Panc1 (cell line): ENCODE measurements around the gene PRKCA. TPM values are rescaled to one million over a fixed set of nuclear protein-coding genes. Genes with fewer than 3 reads are reported as not detected.

Source experiments
- ATAC-seq: fragments of 200-7000 bp; cut with Tn5 transposase; 2 replicates; pipeline ENCODE4 v1.9.1; 2020; ENCODE audit warnings: mild to moderate bottlenecking, moderate library complexity
- BruUV-seq: library from RNA; stranded (reverse); fragments of 400-500 nt; replicated peaks from 2 replicates; lab custom pipeline; 2021; lab: Mats Ljungman, UMichigan
- CTCF ChIA-PET: fragments of 300-600 bp; sonication (Branson Sonifier 250); formaldehyde crosslinking; loops from one replicate; lab custom pipeline; 2022; ENCODE audit warnings: antibody characterized with exemption; lab: Charles Lee
- POLR2A ChIA-PET: fragments of 300-600 bp; sonication (Branson Sonifier 250); formaldehyde crosslinking; loops from one replicate; lab custom pipeline; 2022; ENCODE audit warnings: antibody characterized with exemption; lab: Charles Lee
- DNase-seq: peaks from one replicate; pipeline ENCODE4 v3.0.0-alpha.2; 2010; ENCODE audit warnings: low read depth, low spot score
- H3K27ac ChIP-seq: 2 replicates; pipeline ENCODE4 v1.5.1; 2011; ENCODE audit warnings: mild to moderate bottlenecking, low read length, inconsistent platforms
- H3K27me3 ChIP-seq: fragments of 200-500 bp; sonication (Bioruptor generic); 2 replicates; pipeline ENCODE4 v1.6.0; 2014; ENCODE audit warnings: low read length, inconsistent platforms; ENCODE audit not compliant: control insufficient read depth, insufficient read depth
- H3K36me3 ChIP-seq: fragments of 200-500 bp; sonication (Bioruptor generic); 2 replicates; pipeline ENCODE4 v1.5.1; 2014; ENCODE audit warnings: inconsistent platforms, mild to moderate bottlenecking, low read length, moderate library complexity; ENCODE audit not compliant: control insufficient read depth, insufficient read depth
- H3K4me1 ChIP-seq: 2 replicates; pipeline ENCODE4 v1.5.1; 2011; ENCODE audit warnings: inconsistent platforms, mild to moderate bottlenecking, low read length, moderate library complexity; ENCODE audit not compliant: control insufficient read depth, insufficient read depth
- H3K4me3 ChIP-seq, 2 experiments: 2 replicates each; pipeline ENCODE4 v1.5.1; 2011 to 2012; ENCODE audit warnings: low read depth in 2 of 2, low read length in 2 of 2, mild to moderate bottlenecking in 2 of 2, inconsistent platforms in 1 of 2, moderate library complexity in 1 of 2
- H3K9me3 ChIP-seq: fragments of 200-500 bp; sonication (Bioruptor generic); 2 replicates; pipeline ENCODE4 v1.5.1; 2014; ENCODE audit warnings: low read depth, mild to moderate bottlenecking, inconsistent platforms, low read length, moderate library complexity; ENCODE audit not compliant: control insufficient read depth, insufficient read depth
- CTCF ChIP-seq: fragments of 450-650 bp; IDR thresholded peaks from 2 replicates; pipeline ENCODE4 v1.5.1; 2017; ENCODE audit warnings: mild to moderate bottlenecking
- POLR2AphosphoS5 ChIP-seq: IDR thresholded peaks from 2 replicates; pipeline ENCODE4 v1.6.1; 2012; ENCODE audit warnings: mild to moderate bottlenecking, low read depth, low read length, moderate library complexity
- REST ChIP-seq, 2 experiments: IDR thresholded peaks; 2 replicates each; pipeline ENCODE4 v1.6.1; 2011 to 2012; ENCODE audit warnings: low read depth in 2 of 2, control low read depth in 1 of 2, low read length in 1 of 2, mild to moderate bottlenecking in 1 of 2, moderate library complexity in 1 of 2; ENCODE audit not compliant: insufficient read depth in 1 of 2
- SIN3A ChIP-seq: IDR thresholded peaks from 2 replicates; pipeline ENCODE4 v1.6.1; 2012; ENCODE audit warnings: low read depth, mild to moderate bottlenecking, low read length, moderate library complexity, borderline replicate concordance; ENCODE audit not compliant: insufficient read depth
- TCF7L2 ChIP-seq: IDR thresholded peaks from 2 replicates; pipeline ENCODE4 v1.6.1; 2011; ENCODE audit warnings: mild to moderate bottlenecking, low read depth, low read length, inconsistent platforms
- in situ Hi-C: cut with HindIII; loops from 2 replicates; pipeline ENCODE4 v1.10.0; 2016; ENCODE audit warnings: low sequenced_read_pairs, low pct_unique_long_range_greater_than_20kb
- intact Hi-C: fragments of 100-400 bp; cut with micrococcal nuclease; formaldehyde crosslinking; loops from one replicate; pipeline ENCODE4 v1.10.0; 2022; ENCODE audit not compliant: unreplicated experiment
- total RNA-seq: library from RNA; stranded (reverse); gene quantifications from one replicate; pipeline ENCODE4 v1.2.1, GENCODE V29; 2021; ENCODE audit not compliant: unreplicated experiment

Gene PRKCA
- total RNA-seq, 1 experiment from 2014 or later, result 53.0 TPM

- intact Hi-C loops (loop anchor here (10.0 kb wide), 1 partner anchor 97 kb away; no protein-coding TSS in a partner anchor), in situ Hi-C loops (no loop called here)
- no peaks in the 10 kb centered on the region for H3K27me3 ChIP-seq
- POLR2A ChIA-PET, result interaction anchor here (0.5 kb wide), 1 partner anchor 34 kb away, joined by 4 read pairs; no protein-coding TSS in a partner anchor
- CTCF ChIA-PET, result no interaction called here
- TF ChIP-seq SIN3A (no peak), REST (IDR thresholded peaks at IDR 0.05; ENCODE audit: insufficient read depth in 1 of 2, low read depth in 2 of 2, low read length in 1 of 2) (no peak)
- H3K4me1 ChIP-seq, result peaks cover 62% of the 10 kb centered on the region
- no peaks in the 10 kb centered on the region for H3K9me3 ChIP-seq
- peak overlapping the region; percentile 92 for H3K27ac ChIP-seq
- no peak overlapping the region for H3K4me3 ChIP-seq
- ATAC-seq, result no peak
- no TSS peak for BruUV-seq
- DNase-seq, result no peak
- H3K36me3 ChIP-seq, result no peaks in the 10 kb centered on the region
Observed at GRCh38 chr17:66467766-66468165, 165.4 kb downstream of the PRKCA start.

GRCh38 chr17:66468241-66469087 lies 166.1 kb downstream of the PRKCA start:
- intact Hi-C loops, result loop anchor here (10.0 kb wide), 1 partner anchor 96 kb away; no protein-coding TSS in a partner anchor
- BruUV-seq, result no TSS peak
- ChIA-PET POLR2A (interaction anchor here (0.5 kb wide), 1 partner anchor 212 kb away, joined by 6 read pairs; no protein-coding TSS in a partner anchor), CTCF (no interaction called here)
- TF ChIP-seq CTCF (no peak), POLR2AphosphoS5 (no peak), SIN3A (no peak), REST (IDR thresholded peaks at IDR 0.05; ENCODE audit: insufficient read depth in 1 of 2, low read depth in 2 of 2, low read length in 1 of 2) (no peak), TCF7L2 (no peak)
- DNase-seq (no peak), ATAC-seq (peak; percentile 11; the same call in 1 of the 2 replicates)
- Histone ChIP-seq H3K36me3 (no peaks in the 10 kb centered on the region), H3K27ac (peak overlapping the region; percentile 92), H3K9me3 (no peaks in the 10 kb centered on the region), H3K4me3 (peak overlapping the region in 1 of 2 experiments; percentile 23; a peak in 1 of 4 replicates), H3K27me3 (no peaks in the 10 kb centered on the region), H3K4me1 (peaks cover 57% of the 10 kb centered on the region)
- in situ Hi-C loops, result no loop called here
